ENCODE measurements around the gene CEP112. TPM values are rescaled to one million over a fixed set of nuclear protein-coding genes. Genes with fewer than 3 reads are reported as not detected.

The CEP112 gene
- total and polyA plus RNA-seq, 4 donors = 1.1 to 4.9 (median 1.4) TPM

GRCh38 chr17:66008680-66009079 lies 183.3 kb downstream of the CEP112 start:
- Histone ChIP-seq H3K4me3 (ENCODE audit: low read depth in 1 of 3, low read length in 3 of 3) (no peak overlapping the region), H3K27me3 (ENCODE audit: control insufficient read depth in 4 of 4, insufficient read depth in 4 of 4, low read length in 3 of 4) (no peaks in the 10 kb centered on the region), H3K4me1 (ENCODE audit: control insufficient read depth in 4 of 4, insufficient read depth in 4 of 4, low read length in 3 of 4) (no peaks in the 10 kb centered on the region), H3K9ac (ENCODE audit: low read depth in 1 of 2, low read length in 2 of 2) (no peak overlapping the region), H3K36me3 (ENCODE audit: control insufficient read depth in 4 of 4, insufficient read depth in 3 of 4, low read depth in 1 of 4, low read length in 3 of 4) (no peaks in the 10 kb centered on the region), H3K27ac (ENCODE audit: low read depth in 1 of 2, low read length in 2 of 2) (no peak overlapping the region), H3K9me3 (ENCODE audit: control insufficient read depth in 4 of 4, low read length in 3 of 4) (no peaks in the 10 kb centered on the region)
- 57% methylated on average over 1 of the region's 1 CpG for WGBS
- TF ChIP-seq GABPA (IDR thresholded peaks at IDR 0.05 in 1 of 2, conservative IDR thresholded peaks at IDR 0.05 in 1 of 2) (no peak), ATF3 (IDR thresholded peaks at IDR 0.05) (no peak), ZBTB33 (IDR thresholded peaks at IDR 0.05) (no peak), MAX (IDR thresholded peaks at IDR 0.05) (no peak), YY1 (IDR thresholded peaks at IDR 0.05) (no peak), RAD21 (IDR thresholded peaks at IDR 0.05) (no peak), TAF1 (conservative IDR thresholded peaks at IDR 0.05) (no peak), JUND (IDR thresholded peaks at IDR 0.05) (no peak), SP1 (IDR thresholded peaks at IDR 0.05) (no peak), FOXA1 (IDR thresholded peaks at IDR 0.05) (no peak), FOXA2 (IDR thresholded peaks at IDR 0.05) (no peak), HNF4A (conservative IDR thresholded peaks at IDR 0.05) (no peak), RXRA (IDR thresholded peaks at IDR 0.05) (no peak), CTCF (IDR thresholded peaks at IDR 0.05; ENCODE audit: low read depth, low read length, missing input control) (no peak), HNF4G (IDR thresholded peaks at IDR 0.05) (no peak), EGR1 (IDR thresholded peaks at IDR 0.05; ENCODE audit: low read depth in 2 of 2) (no peak), REST (IDR thresholded peaks at IDR 0.05) (no peak), NR2F2 (IDR thresholded peaks at IDR 0.05) (no peak)
- DNase-seq (ENCODE audit: low spot score) = no peak

Data from liver (tissue), 9 donors.